OCI-LY3 (cell line): ENCODE results near the gene IQSEC1.

ENCODE experiments used
- EZH2phosphoT487 ChIP-seq: fragments of 200-600 bp; shearing (Covaris generic); IDR thresholded peaks from 2 replicates; pipeline ENCODE4 v1.6.1; 2018; ENCODE audit warnings: antibody characterized with exemption, mixed run types, low read depth
- TF ChIP-seq, protein P1 (sequence below): fragments of 200-600, 300-600 bp; sonication (generic); IDR thresholded peaks from 2 replicates; pipeline ENCODE4 v1.5.1; 2014; ENCODE audit warnings: antibody characterized with exemption, low read length, low read depth

DNA sequence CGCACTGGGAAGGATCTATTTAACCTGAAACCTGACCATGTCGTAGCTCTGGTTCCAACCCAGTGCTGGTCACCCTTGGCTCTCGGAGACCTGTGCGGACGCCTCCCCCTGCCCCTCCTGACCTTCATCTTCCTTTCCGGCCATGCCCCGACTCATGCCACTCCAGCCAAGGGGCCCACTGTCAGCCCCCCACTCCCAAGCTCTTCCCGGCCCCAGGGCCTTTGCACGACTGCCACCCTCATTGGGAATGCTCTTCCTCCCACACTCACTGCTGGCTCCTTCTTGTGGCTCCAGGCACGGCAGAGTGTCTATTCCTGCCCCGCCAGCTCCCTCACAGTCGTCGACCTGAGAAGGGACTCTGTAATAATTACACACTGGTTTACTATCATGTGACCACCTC, 9.4 kb upstream of the IQSEC1 start:
- TF ChIP-seq, protein P1, sequence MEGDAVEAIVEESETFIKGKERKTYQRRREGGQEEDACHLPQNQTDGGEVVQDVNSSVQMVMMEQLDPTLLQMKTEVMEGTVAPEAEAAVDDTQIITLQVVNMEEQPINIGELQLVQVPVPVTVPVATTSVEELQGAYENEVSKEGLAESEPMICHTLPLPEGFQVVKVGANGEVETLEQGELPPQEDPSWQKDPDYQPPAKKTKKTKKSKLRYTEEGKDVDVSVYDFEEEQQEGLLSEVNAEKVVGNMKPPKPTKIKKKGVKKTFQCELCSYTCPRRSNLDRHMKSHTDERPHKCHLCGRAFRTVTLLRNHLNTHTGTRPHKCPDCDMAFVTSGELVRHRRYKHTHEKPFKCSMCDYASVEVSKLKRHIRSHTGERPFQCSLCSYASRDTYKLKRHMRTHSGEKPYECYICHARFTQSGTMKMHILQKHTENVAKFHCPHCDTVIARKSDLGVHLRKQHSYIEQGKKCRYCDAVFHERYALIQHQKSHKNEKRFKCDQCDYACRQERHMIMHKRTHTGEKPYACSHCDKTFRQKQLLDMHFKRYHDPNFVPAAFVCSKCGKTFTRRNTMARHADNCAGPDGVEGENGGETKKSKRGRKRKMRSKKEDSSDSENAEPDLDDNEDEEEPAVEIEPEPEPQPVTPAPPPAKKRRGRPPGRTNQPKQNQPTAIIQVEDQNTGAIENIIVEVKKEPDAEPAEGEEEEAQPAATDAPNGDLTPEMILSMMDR: no peak
- TF ChIP-seq EZH2phosphoT487: no peak
